Effector CD4-positive, alpha-beta T cell (primary cell): ENCODE measurements around the gene OR10G7.
"Not testable (repeated sequence)": the region's sequence is repeated elsewhere in the genome, so short reads cannot be mapped to it uniquely, and the experiment has no call there.

ENCODE experiments used
- DNase-seq: peaks from one replicate; pipeline ENCODE4 v3.0.0-alpha.2; 2020

The OR10G7 gene

GRCh38 chr11:124036666-124037065 lies 4.5 kb downstream of the OR10G7 start:
- no peak for DNase-seq

GRCh38 chr11:124026498-124026897 lies 14.6 kb downstream of the OR10G7 start, which contains the start of gene OR10G8:
Gene OR10G8 (plus strand): TSS chr11:124026798. CDS start chr11:124029623, 2,825 bp downstream.
- no peak for DNase-seq

GRCh38 chr11:124015837-124016236 lies 25.3 kb downstream of the OR10G7 start:
- not testable (repeated sequence) for DNase-seq

GRCh38 chr11:124012697-124013096 lies 28.4 kb downstream of the OR10G7 start, which contains the start of gene OR10G4:
Gene OR10G4 (plus strand): TSS chr11:124012997. CDS start chr11:124015575, 2,578 bp downstream.
- DNase-seq, result no peak

GRCh38 chr11:123995119-123995518 lies 46.0 kb downstream of the OR10G7 start, which contains the start of gene OR10G6:
Gene OR10G6 (minus strand): TSS chr11:123995161. CDS start chr11:123995161, 0 bp downstream.
- no peak for DNase-seq
